Subcutaneous adipose tissue (tissue), 4 donors: ENCODE data around the gene CMIP. TPM values are rescaled to one million over a fixed set of nuclear protein-coding genes. Genes with fewer than 3 reads are reported as not detected.

ENCODE experiments used
- total RNA-seq, 4 donors: library from RNA; depleted of rRNA; stranded (reverse); fragments of >200 nt; gene quantifications; one replicate each; pipeline ENCODE4 v1.1.0, GENCODE V29; 2016
- TF ChIP-seq, protein P1 (sequence below): fragments of 450-650 bp; IDR thresholded peaks from one replicate; pipeline ENCODE4 v1.5.1; 2016; ENCODE audit warnings: low read depth, mild to moderate bottlenecking, control low read depth, antibody characterized with exemption, moderate library complexity

The CMIP gene
- total RNA-seq, 4 donors from 2014 or later = 19.9 to 40.3 (median 26.0) TPM

- TF ChIP-seq, protein P1, sequence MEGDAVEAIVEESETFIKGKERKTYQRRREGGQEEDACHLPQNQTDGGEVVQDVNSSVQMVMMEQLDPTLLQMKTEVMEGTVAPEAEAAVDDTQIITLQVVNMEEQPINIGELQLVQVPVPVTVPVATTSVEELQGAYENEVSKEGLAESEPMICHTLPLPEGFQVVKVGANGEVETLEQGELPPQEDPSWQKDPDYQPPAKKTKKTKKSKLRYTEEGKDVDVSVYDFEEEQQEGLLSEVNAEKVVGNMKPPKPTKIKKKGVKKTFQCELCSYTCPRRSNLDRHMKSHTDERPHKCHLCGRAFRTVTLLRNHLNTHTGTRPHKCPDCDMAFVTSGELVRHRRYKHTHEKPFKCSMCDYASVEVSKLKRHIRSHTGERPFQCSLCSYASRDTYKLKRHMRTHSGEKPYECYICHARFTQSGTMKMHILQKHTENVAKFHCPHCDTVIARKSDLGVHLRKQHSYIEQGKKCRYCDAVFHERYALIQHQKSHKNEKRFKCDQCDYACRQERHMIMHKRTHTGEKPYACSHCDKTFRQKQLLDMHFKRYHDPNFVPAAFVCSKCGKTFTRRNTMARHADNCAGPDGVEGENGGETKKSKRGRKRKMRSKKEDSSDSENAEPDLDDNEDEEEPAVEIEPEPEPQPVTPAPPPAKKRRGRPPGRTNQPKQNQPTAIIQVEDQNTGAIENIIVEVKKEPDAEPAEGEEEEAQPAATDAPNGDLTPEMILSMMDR = no peak
Measured at GRCh38 chr16:81692021-81692420, 247.4 kb downstream of the CMIP start.

GRCh38 chr16:81692571-81692970 lies 248.0 kb downstream of the CMIP start:
- TF ChIP-seq, protein P1 = no peak

- TF ChIP-seq, protein P1 = no peak
Measured at GRCh38 chr16:81693041-81693743, 248.6 kb downstream of the CMIP start.

DNA sequence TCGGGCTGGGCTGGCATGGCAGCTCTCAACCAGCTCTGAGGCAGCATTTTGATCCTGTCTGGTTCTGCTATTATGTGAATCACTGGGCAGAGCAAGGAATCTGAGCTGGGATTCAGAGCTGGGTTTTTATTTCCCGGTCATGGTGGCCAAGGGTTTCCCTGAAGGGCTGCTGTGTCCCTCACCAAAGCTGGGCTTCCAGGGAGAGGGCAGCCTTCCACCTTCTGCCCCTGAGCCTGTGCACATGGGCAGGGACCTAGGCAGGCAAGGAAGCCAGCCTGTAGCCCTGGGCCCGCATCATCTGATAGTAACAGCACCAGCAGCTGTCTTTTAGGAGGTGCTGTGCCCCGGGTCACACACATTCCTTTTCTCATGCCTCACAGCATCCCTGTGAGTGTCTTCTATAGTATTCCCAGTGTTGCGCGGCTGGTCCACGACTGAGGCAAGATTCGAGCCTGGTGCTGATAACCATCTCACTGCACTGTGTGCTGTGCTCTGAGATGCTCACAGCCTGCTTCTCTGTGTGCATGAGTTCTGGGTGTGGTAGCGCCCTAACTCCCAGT lies 249.2 kb downstream of the CMIP start:
- TF ChIP-seq, protein P1 = no peak

DNA sequence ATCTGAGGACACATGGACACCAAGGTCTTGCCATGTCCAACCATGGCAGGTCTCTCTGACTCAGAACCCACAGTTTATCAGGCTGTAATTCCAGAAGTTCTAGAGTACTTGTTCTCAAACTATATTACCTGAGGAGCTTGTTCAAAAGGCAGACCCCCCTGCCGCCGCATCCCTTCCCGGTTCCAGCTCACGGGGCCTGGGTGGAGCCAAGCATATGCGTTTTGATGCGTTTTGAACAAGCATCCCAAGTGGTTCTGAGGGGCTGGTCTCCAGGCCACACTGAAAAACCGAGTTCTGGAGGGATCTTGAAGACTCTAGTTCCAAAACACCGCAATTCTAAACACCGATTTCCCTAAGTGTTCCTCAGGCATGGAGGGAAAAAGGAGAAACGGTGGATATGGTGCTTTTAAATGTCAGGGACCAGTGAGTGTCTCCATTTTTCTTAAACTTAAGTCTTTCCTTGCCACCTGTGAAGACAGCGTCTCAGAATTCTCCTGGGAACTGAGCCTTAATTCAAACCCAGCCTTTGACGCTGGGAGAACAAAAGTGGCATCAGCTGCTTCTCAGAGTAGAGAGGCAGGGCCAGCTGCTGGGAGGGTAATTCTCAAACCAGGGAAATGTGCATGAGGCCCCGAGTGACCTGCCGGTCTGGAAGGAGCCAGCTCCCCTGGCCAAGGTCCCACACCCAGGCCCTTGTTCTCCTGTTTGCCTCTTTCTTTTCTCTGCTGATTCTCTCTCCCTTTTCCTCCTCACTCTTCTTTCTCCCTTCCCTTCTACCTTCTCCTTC lies 250.1 kb downstream of the CMIP start:
- TF ChIP-seq, protein P1 = no peak

GRCh38 chr16:81695321-81696165 lies 250.9 kb downstream of the CMIP start:
- TF ChIP-seq, protein P1 = no peak
